ENCODE measurements around the gene ATG9A.

DNA sequence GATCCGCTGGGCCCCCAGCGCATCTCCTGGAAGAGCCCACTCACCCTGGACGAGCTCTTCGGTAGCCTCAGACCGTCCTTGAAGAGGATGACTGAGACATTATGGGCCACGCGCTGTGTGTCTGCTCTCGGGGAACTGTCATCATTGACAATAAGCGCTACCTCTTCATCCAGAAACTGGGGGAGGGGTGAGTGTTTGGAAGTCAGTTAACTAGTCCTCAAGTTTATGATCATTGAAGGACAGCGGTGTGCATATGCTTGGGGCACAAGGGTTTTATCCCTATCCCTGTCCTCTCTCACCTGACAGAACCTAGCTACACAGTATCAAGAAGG, 16.4 kb upstream of the ATG9A start:
- TF ChIP-seq, protein P1, sequence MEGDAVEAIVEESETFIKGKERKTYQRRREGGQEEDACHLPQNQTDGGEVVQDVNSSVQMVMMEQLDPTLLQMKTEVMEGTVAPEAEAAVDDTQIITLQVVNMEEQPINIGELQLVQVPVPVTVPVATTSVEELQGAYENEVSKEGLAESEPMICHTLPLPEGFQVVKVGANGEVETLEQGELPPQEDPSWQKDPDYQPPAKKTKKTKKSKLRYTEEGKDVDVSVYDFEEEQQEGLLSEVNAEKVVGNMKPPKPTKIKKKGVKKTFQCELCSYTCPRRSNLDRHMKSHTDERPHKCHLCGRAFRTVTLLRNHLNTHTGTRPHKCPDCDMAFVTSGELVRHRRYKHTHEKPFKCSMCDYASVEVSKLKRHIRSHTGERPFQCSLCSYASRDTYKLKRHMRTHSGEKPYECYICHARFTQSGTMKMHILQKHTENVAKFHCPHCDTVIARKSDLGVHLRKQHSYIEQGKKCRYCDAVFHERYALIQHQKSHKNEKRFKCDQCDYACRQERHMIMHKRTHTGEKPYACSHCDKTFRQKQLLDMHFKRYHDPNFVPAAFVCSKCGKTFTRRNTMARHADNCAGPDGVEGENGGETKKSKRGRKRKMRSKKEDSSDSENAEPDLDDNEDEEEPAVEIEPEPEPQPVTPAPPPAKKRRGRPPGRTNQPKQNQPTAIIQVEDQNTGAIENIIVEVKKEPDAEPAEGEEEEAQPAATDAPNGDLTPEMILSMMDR (IDR thresholded peaks at IDR 0.05), result no peak
- TF ChIP-seq POLR2AphosphoS5 (IDR thresholded peaks at IDR 0.05) (no peak), POLR2A (IDR thresholded peaks at IDR 0.05) (no peak)

Data from sigmoid colon (tissue), 4 donors.